Measurements from ENCODE around the gene C6orf62.
"Not testable (repeated sequence)": the region's sequence is repeated elsewhere in the genome, so short reads cannot be mapped to it uniquely, and the experiment has no call there.

The C6orf62 gene

DNA sequence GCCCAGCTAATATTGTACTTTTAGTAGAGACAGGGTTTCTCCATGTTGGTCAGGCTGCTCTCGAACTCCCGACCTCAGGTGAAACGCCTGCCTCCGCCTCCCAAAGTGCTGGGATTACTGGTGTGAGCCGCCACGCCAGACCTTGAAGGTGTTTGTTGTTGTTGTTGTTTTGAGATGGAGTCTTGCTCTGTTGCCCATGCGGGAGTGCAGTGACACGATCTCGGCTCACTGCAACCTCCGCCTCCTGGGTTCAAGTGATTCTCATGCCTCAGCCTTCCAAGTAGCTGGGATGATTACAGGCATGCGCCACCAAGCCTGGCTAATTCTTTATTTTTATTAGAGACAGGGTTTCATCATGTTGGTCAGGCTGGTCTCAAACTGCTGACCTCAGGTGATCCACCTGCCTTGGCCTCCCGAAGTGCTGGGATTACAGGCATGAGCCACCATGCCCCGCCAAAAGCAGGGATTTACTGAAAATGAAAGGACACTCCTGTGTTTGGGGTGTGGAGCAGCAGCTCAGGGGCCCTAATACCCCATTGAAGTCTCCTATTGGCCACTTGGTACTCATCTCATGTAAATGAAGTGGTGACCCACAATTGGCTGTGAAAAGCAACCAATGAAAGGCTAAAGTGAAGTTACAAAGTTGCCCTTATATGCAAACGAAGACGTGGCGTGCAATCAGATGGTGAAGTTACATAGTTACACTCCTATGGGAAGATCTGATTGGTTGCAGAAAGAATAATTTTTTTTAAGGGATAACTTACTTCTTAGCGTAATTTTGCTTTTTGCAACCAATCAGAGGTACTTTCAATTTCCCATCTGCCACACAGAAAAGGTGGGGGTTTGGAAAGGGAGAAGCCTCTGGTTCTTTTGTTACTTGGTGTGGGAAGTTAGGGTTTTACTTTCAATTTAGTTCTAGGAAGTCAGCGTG is 50.6 kb downstream of the C6orf62 start:
- DNase-seq (ENCODE audit: low spot score) = not testable (repeated sequence)

DNA sequence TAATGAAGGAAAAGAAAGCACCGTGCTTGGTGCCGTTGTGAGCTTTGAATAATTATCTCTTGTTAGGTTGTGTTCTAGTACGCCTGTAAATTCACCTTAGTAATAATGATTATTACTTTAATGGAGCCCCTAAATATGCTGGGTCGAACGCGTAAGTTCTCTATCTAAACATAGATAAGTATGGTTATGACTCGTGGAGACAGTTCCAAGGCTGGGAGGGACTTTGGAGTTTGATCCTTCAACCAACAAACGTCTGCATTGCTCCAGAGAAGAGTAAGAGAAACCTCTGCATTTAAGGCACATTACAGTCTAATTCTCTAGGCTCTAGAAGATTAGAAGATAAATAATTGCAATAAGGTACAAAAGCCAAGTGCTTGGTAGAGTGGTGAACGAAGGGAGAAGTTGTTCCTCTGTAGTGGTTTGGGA is 51.6 kb downstream of the C6orf62 start:
- no peak for DNase-seq (ENCODE audit: low spot score)

DNA sequence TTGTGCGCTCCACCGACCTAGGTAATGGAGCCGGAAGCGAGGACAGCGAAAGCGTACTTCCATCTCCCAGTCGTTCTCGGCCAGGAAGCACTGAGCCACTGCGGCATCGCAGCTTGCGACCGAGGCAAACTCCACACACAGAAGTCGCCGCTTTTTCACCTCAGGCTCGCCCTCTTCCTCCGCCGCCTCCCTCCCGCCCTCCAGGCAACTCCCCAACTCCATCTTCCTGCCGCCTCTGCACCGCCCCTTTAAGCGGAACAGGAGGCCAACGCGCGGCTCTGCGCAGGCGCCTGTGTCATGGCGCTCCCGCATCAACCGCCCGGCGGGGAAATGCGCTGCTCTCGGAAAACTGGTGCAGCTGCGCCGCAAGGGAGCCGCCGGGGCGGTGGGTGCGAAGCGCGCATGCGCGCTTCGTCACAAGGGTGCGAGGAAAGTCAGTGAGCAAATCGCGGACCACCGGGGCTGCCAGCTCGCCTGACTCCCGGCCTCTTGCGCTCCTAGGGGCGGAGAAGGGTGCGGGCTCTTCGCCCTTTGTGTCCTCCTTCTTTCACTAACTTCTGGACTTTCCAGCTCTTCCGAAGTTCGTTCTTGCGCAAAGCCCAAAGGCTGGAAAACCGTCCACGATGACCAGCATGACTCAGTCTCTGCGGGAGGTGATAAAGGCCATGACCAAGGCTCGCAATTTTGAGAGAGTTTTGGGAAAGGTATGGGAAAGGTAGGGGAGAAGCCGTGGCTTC is 52.1 kb downstream of the C6orf62 start, which contains the start of the genes ACOT13 and TDP2:
Gene ACOT13 (plus strand): TSS at position 437 of the 737 bp plus-strand sequence. CDS start 187 bp downstream, at position 624.
Gene TDP2 (minus strand): TSS at position 259 of the 737 bp plus-strand sequence. CDS start 37 bp downstream, at position 222.
- DNase-seq (ENCODE audit: low spot score) = peak; percentile 98

DNA sequence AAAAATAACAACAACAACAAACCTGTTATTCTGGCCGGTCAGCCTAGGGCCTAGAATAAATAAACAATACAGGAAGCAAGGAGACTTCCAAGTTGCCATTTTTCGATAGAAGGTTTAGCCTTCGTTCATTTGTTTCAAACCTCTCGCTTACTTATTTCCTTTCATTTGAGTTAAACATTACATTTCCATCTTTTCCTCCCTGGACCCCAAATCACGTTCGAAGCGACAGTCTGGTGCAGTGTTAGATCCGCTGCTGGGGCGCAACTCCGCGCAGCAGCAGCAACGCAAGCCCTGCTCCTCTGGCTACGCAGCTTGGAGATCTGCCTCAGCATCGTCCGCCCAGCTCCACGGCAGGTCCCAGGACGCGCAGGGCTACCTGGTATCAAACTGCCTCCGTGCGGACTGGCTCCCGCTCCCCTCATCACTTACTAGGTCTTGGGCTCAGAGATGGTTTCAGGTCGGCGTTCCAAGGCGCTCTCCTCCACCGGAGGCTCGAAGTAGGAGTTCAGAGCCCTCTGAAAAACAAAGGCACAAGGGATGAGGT is 52.8 kb downstream of the C6orf62 start:
- peak; percentile 69 for DNase-seq (ENCODE audit: low spot score)

DNA sequence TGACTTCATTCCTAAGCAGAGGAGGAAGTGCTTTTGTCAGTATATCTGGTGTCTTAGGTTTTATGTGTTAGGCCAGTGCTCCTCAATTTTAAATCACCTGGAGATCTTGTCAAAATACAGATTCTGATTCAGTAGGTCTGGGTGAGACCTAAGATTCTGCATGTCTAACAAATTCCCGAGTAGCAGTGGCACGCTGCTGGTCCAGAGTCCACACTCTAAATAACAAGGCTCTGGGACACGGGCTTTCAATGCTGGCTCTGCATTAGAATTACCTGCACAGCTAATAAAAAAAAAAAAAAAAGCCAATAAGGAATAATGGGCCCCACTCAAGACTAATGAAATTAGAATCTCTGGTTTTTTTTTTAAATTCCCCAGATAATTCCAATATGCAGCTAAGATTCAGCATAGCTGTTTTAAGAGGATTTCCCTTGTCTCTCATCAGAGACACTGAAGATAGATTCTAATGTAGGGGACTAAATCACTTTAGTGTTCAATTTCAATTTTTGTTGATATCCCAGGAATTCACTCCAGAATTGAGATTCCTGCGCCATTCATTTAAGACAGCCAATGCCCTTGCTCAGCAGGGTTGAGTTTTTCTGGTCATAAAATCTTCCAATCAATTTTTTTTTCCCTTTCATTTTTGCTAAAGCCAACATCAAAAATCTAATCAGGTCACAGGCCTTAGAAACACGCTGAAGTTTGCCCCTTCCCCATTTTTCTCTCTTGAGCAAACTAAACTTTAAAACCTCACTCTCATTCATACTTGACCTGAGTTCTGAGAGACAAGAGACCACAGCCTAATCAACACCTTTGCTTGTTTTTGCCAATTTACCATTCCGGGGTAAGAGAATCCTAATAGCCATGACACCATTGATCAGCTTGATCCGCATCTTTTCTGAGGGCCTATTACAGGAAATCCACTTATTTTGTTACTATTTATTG is 54.6 kb downstream of the C6orf62 start:
- DNase-seq (ENCODE audit: low spot score) = no peak

DNA sequence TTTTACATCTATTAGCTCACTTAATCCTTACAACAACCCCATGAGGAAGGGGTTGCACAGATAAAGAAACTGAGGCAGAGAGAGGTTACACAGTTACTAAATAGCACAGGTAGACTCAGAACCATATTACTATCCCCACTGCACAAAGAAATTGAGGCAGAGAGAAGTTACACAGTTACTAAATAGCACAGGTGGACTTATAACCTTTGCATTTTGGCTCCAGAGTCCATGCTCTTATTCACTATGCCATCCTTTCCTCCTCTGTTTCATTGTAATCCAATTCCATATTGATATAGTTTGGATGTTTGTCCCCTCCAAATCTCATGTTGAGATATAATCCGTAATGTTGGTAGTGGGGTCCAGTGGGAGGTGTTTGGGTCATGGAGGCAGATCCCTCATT is 55.8 kb downstream of the C6orf62 start:
- no peak for DNase-seq (ENCODE audit: low spot score)

DNA sequence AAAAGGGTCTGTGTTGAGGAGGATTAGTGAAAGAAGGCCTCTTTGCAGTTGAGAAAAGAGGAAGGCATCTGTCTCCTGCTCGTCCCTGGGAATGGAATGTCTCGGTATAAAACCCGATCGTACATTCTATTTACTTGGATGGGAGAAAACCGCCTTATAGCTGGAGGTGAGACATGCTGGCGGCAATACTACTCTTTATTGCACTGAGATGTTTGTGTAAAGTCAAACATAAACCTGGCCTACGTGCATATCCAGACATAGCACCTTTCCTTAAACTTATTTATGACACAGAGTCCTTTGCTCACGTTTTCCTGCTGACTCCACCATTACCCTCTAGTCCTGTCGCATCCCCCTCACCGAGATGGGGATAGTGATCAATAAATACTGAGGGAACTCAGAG is 56.7 kb downstream of the C6orf62 start:
- DNase-seq (ENCODE audit: low spot score) = no peak

DNA sequence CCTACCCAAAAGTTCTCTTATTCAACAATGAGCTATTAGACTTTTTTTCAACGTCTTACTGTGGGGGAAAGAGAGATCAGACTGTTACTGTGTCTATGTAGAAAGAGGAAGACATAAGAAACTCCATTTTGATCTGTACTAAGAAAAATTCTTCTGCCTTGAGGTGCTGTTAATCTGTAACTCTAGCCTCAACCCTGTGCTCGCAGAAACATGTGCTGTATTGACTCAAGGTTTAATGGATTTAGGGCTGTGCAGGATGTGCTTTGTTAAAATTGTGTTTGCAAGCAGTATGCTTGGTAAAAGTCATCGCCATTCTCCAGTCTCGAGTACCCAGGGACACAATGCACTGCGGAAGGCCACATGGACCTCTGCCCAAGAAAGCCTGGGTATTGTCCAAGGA is 57.2 kb downstream of the C6orf62 start:
- not testable (repeated sequence) for DNase-seq (ENCODE audit: low spot score)

DNA sequence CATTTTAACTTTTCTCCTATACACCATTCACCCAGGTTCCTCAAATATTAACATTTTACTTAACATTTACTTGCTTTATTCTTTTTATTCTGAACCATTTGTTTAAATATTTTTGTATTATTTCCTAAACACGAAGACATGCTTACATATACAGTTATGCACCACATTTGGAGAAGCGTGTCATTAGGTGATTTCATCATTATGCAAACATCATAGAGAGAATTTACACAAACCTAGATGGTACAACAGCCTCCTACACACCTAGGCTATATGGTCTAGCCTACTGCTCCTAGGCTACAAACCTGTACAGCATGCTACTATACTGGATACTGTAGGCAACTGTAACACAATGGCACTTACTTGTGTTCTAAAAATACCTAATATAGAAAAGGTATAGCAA is 58.8 kb downstream of the C6orf62 start:
- DNase-seq (ENCODE audit: low spot score) = no peak

DNA sequence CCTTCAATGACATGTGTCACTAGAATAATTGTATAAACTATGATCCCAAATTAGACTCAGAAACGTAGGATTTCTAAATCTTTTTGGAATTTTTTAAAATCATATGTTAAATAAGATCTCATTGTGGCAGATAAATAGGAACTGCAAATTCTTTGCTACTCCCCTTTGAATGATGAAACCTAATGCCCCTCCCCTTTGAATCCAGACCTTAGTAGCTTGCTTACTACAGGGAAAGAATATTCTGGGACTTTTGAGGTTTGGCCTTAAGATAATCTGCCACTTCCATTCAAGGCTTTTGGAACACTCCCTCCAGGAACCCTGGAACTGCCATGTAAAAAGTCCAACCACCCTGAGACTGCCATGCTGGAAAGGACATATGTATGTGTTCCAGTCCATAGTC is 59.4 kb downstream of the C6orf62 start:
- DNase-seq (ENCODE audit: low spot score) = no peak

DNA sequence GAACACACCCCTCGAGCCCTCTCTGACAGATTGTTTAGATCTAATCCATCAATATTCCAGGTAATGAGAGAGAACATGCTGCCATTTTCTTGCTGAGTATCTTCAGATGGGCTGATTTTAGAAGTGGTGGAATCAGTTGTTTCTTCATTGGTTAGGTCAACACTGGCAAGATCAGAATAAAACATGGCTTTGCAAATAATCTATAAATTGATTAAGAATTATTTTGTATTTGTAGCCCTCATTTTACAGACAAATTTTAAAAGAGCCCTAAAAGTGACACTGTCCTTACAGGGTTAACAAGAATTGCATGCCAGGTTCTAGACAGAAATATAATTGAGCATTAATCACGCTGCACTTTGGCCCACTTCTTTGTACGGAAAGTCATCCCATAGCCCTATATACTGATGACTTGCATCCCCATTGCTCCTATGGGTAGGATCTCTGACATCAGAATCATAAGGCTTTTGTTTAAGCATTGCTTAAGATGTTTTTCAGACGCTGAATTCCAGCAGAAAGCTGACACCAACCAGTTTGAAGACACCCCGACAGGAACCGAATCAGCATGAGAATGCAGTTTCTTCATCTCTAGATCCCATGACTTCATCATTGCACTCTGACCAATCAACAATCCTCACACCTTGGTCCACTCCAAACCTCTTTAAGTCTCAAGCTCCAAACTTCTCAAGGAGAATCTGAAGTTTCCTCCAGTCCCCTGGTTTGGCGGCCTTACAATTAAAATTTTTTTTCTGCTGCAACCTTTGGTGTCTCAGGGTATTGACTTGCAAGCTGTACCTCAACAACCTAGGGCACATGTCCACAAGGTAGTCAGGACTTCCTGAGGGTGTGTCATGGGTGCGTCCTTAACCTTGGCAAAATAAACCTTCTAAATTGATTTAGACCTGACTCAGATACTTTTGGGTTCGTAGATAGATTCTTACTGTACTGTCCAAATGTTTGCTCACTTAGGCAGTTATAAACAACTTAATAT is 60.1 kb downstream of the C6orf62 start:
- DNase-seq (ENCODE audit: low spot score) = no peak

DNA sequence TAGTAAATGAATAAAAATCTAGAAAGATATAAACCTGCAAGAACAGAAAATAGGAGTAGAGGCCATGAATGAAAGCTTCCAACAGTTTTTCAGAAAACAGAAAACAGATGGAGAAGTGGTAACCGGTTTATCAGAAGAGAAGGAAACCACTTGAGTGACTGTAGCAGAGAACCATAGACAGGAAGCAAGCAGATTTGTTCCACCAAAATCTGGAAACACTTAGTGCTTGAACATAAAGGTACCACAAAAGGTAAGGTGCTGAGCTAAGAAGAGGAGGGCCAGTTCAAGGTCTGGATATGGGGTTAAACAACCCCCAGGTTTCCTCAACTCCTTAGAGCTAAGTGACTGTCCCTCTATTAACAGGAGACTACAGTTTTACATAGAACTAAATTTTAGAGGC is 63.7 kb downstream of the C6orf62 start:
- no peak for DNase-seq (ENCODE audit: low spot score)
